Endothelial cell of umbilical vein (primary cell): ENCODE measurements around the gene FOLR3. TPM values are rescaled to one million over a fixed set of nuclear protein-coding genes. Genes with fewer than 3 reads are reported as not detected.
A peak's percentile ranks its signal among the peaks of the same experiment; 100 is the strongest.
"Not testable (repeated sequence)": the region's sequence is repeated elsewhere in the genome, so short reads cannot be mapped to it uniquely, and the experiment has no call there.

Source experiments
- BruUV-seq: library from RNA; stranded (reverse); fragments of 400-500 nt; replicated peaks from 2 replicates; lab custom pipeline; 2021; lab: Mats Ljungman, UMichigan
- CTCF ChIA-PET: fragments of 300-600, 350-600 bp; sonication (Branson Sonifier 250); formaldehyde crosslinking; loops from one replicate; lab custom pipeline; 2021; ENCODE audit warnings: antibody characterized with exemption, inconsistent platforms; lab: Charles Lee
- POLR2A ChIA-PET: fragments of 300-600, 350-600 bp; sonication (Branson Sonifier 250); formaldehyde crosslinking; loops from one replicate; lab custom pipeline; 2021; ENCODE audit warnings: antibody characterized with exemption, inconsistent platforms; lab: Charles Lee
- DNase-seq: peaks from one replicate; pipeline ENCODE4 v3.0.0-alpha.2; 2011; ENCODE audit warnings: low read depth, low spot score
- FAIRE-seq: peaks from 2 replicates; lab custom pipeline; 2011; peaks lifted over from hg19 to GRCh38; lab: Jason Lieb, UNC
- H2AFZ ChIP-seq: 2 replicates; pipeline ENCODE4 v1.6.0; 2012; ENCODE audit warnings: low read depth, low read length, control low read depth, inconsistent platforms
- H3K27ac ChIP-seq: 2 replicates; pipeline ENCODE4 v1.5.1; 2011; ENCODE audit warnings: low read depth, mild to moderate bottlenecking, control low read depth, low read length, moderate library complexity; ENCODE audit not compliant: insufficient read depth
- H3K27me3 ChIP-seq, 2 experiments: 2 replicates each; pipeline versions ENCODE4 v1.6.0 to v1.6.1; 2011; ENCODE audit warnings: low read length in 2 of 2, mixed read lengths in 1 of 2; ENCODE audit not compliant: control insufficient read depth in 2 of 2, insufficient read depth in 2 of 2
- H3K36me3 ChIP-seq, 2 experiments: 2 replicates in 1 of 2; 3 replicates in 1 of 2; pipeline ENCODE4 v1.5.1; 2011; ENCODE audit warnings: low read length in 2 of 2, mild to moderate bottlenecking in 1 of 2, moderate library complexity in 1 of 2; ENCODE audit not compliant: control insufficient read depth in 2 of 2, insufficient read depth in 2 of 2; ENCODE audit errors: extremely low read depth in 1 of 2
- H3K4me1 ChIP-seq: 3 replicates; pipeline ENCODE4 v1.5.1; 2011; ENCODE audit warnings: mild to moderate bottlenecking, low read length; ENCODE audit not compliant: control insufficient read depth, insufficient read depth; ENCODE audit errors: extremely low read depth
- H3K4me2 ChIP-seq: 2 replicates; pipeline ENCODE4 v1.6.1; 2011; ENCODE audit warnings: low read length, control low read depth, mixed read lengths; ENCODE audit not compliant: insufficient read depth
- H3K4me3 ChIP-seq, 3 experiments: fragments of 200-600 bp in 1 of 3; sonication (generic), shearing (Covaris generic) in 1 of 3; replicated peaks in 1 of 3; 2 replicates each; pipeline ENCODE4 v1.5.1; 2011 to 2016; ENCODE audit warnings: control low read depth in 3 of 3, low read length in 3 of 3, mild to moderate bottlenecking in 2 of 3, inconsistent platforms in 1 of 3, low read depth in 1 of 3, moderate library complexity in 1 of 3; ENCODE audit not compliant: insufficient read depth in 1 of 3
- H3K79me2 ChIP-seq: 2 replicates; pipeline ENCODE4 v1.6.0; 2012; ENCODE audit warnings: low read length, inconsistent platforms; ENCODE audit not compliant: control insufficient read depth, insufficient read depth
- H3K9ac ChIP-seq: replicated peaks from 2 replicates; pipeline ENCODE3; 2011; ENCODE audit warnings: low read length, control low read depth; ENCODE audit not compliant: insufficient read depth; ENCODE audit errors: extremely low read depth
- H3K9me1 ChIP-seq: replicated peaks from 3 replicates; pipeline ENCODE4 v1.6.0; 2011; ENCODE audit warnings: mild to moderate bottlenecking, low read length; ENCODE audit not compliant: control insufficient read depth, insufficient read depth; ENCODE audit errors: extremely low read depth
- H3K9me3 ChIP-seq: replicated peaks from 2 replicates; pipeline ENCODE4 v1.5.1; 2012; ENCODE audit warnings: low read length, inconsistent platforms; ENCODE audit not compliant: control insufficient read depth, insufficient read depth
- H4K20me1 ChIP-seq: replicated peaks from 2 replicates; pipeline ENCODE3; 2011; ENCODE audit warnings: mild to moderate bottlenecking, low read length; ENCODE audit not compliant: control insufficient read depth, insufficient read depth; ENCODE audit errors: extremely low read depth
- CTCF ChIP-seq, 2 donors: IDR thresholded peaks; 1 replicate in 1 of 2; 2 replicates in 1 of 2; pipeline ENCODE4 v1.5.1; 2011; ENCODE audit warnings: low read length in 2 of 2, mild to moderate bottlenecking in 2 of 2, moderate library complexity in 2 of 2, control low read depth in 1 of 2, inconsistent platforms in 1 of 2, low read depth in 1 of 2; ENCODE audit not compliant: insufficient read depth in 1 of 2; ENCODE audit errors: extremely low read depth in 1 of 2
- EZH2 ChIP-seq: IDR thresholded peaks from 2 replicates; pipeline ENCODE4 v1.6.1; 2012; ENCODE audit warnings: borderline replicate concordance, low read depth, mild to moderate bottlenecking, moderate library complexity, low read length, inconsistent platforms; ENCODE audit not compliant: severe bottlenecking
- FOS ChIP-seq: IDR thresholded peaks from 2 replicates; pipeline ENCODE4 v1.6.1; 2011; ENCODE audit warnings: mild to moderate bottlenecking, low read length, moderate library complexity, borderline replicate concordance; ENCODE audit not compliant: insufficient read depth
- GATA2 ChIP-seq: IDR thresholded peaks from 2 replicates; pipeline ENCODE4 v1.7.0; 2011; ENCODE audit warnings: low read depth, mild to moderate bottlenecking, moderate library complexity, mixed read lengths, low read length; ENCODE audit not compliant: insufficient read length, insufficient read depth
- JUN ChIP-seq: IDR thresholded peaks from 2 replicates; pipeline ENCODE4 v1.6.1; 2011; ENCODE audit warnings: borderline replicate concordance, low read depth; ENCODE audit not compliant: insufficient read length, insufficient read depth
- MAX ChIP-seq: IDR thresholded peaks from 2 replicates; pipeline ENCODE4 v1.6.1; 2011; ENCODE audit not compliant: insufficient read depth, insufficient read length
- MYC ChIP-seq: IDR thresholded peaks from one replicate; pipeline ENCODE4 v1.6.1; 2011; ENCODE audit warnings: mild to moderate bottlenecking, low read depth, low read length
- POLR2A ChIP-seq: IDR thresholded peaks from 2 replicates; pipeline ENCODE4 v1.6.1; 2012; ENCODE audit warnings: low read depth, mild to moderate bottlenecking, control low read depth, low read length
- POLR2AphosphoS5 ChIP-seq: IDR thresholded peaks from 2 replicates; pipeline ENCODE4 v1.6.1; 2012; ENCODE audit warnings: low read depth, mild to moderate bottlenecking, control low read depth, low read length, moderate library complexity; ENCODE audit not compliant: insufficient read depth
- dilution Hi-C: fragments of 300-500 bp; cut with MboI; formaldehyde crosslinking; loops from one replicate; pipeline ENCODE4 v1.15.0; 2019; ENCODE audit warnings: low sequenced_read_pairs; ENCODE audit not compliant: extremely low pct_ligation_motif_present
- intact Hi-C: fragments of 100-400 bp; cut with micrococcal nuclease; formaldehyde crosslinking; loops from one replicate; pipeline ENCODE4 v1.10.0; 2022
- polyA plus RNA-seq, 4 experiments: library from polyadenylated mRNA; depleted of rRNA in 3 of 4; stranded (reverse) in 3 of 4; unstranded in 1 of 4; fragments of >200 nt; gene quantifications; 2 replicates each; pipeline versions ENCODE4 v1.2.1 to v1.2.3, GENCODE V29; 2011 to 2012; ENCODE audit warnings: missing spikeins in 1 of 4
- total RNA-seq: library from RNA; stranded (reverse); gene quantifications from 2 replicates; pipeline ENCODE4 v1.2.3, GENCODE V29; 2021

FOLR3 gene
- total and polyA plus RNA-seq, 2 donors (not counting 3 experiments of a cell fraction or from before 2014, with no cell fraction given) = not detected

DNA sequence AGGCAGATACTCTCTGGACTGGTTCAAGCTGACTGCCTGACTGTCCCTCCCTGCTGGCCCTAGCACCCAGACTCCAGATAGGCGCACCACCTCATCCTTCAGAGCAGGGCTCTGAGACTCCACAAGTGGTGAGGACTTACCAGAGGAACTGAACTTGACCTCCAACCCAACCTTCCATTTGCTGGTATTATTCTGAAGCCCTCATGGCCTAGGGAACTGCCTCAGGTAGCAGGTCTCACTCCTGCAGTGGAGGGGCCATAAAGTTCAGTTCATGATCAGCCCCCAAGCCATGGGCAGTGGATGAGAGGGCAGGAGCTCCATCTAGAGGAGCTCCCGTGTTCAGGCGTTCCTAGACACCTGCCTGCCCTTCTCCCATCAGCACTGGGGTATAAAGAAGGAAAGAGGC, 46.0 kb downstream of the FOLR3 start:
- H3K4me3 ChIP-seq, dilution Hi-C loops, H3K9ac ChIP-seq, H2AFZ ChIP-seq, BruUV-seq, H3K79me2 ChIP-seq, H4K20me1 ChIP-seq, DNase-seq, H3K36me3 ChIP-seq, H3K27ac ChIP-seq, H3K4me1 ChIP-seq, H3K9me3 ChIP-seq, H3K4me2 ChIP-seq, H3K9me1 ChIP-seq: not testable (repeated sequence)
- CTCF ChIA-PET = interaction anchor here (0.7 to 3.7 kb wide), 4 partner anchors 15 to 156 kb away, joined by 3 to 54 read pairs (median 11); no protein-coding TSS in a partner anchor
- intact Hi-C loops = loop anchor here (1.0 kb wide), 1 partner anchor 38 kb away; no protein-coding TSS in a partner anchor
- H3K27me3 ChIP-seq = peaks cover 11 to 13% of the 10 kb centered on the region in 2 experiments
- peak; percentile 15 for FAIRE-seq
- peak in 1 of 2 donors; percentile 12 for TF ChIP-seq CTCF (IDR thresholded peaks at IDR 0.05; ENCODE audit: extremely low read depth in 1 of 2, insufficient read depth in 1 of 2, low read depth in 1 of 2, low read length in 2 of 2)
- POLR2A ChIA-PET = interaction anchor here (0.6 kb wide), 1 partner anchor 207 kb away, joined by 3 read pairs; no protein-coding TSS in a partner anchor

GRCh38 chr11:72188267-72188666, 52.7 kb downstream of the FOLR3 start:
- ChIA-PET POLR2A (no interaction called here), CTCF (interaction anchor here (1.0 to 1.4 kb wide), 7 partner anchors 9 to 283 kb away, joined by 3 to 5 read pairs (median 4); no protein-coding TSS in a partner anchor)
- H4K20me1 ChIP-seq = no peaks in the 10 kb centered on the region
- H3K27me3 ChIP-seq = peaks cover 0 to 1% of the 10 kb centered on the region in 2 experiments
- TF ChIP-seq MYC = no peak
- TF ChIP-seq MAX = no peak
- no peak for TF ChIP-seq EZH2
- no peak for TF ChIP-seq POLR2AphosphoS5
- TF ChIP-seq FOS = no peak
- no peak for TF ChIP-seq GATA2
- TF ChIP-seq CTCF (IDR thresholded peaks at IDR 0.05; ENCODE audit: extremely low read depth in 1 of 2, insufficient read depth in 1 of 2, low read depth in 1 of 2, low read length in 2 of 2) = no peak
- TF ChIP-seq POLR2A = no peak
- no peak for TF ChIP-seq JUN
- no peak overlapping the region for H3K4me3 ChIP-seq
- no peak overlapping the region for H3K27ac ChIP-seq
- H3K9me3 ChIP-seq = no peaks in the 10 kb centered on the region
- H3K9me1 ChIP-seq = no peaks in the 10 kb centered on the region
- no peak for DNase-seq
- no TSS peak for BruUV-seq
- H3K36me3 ChIP-seq = no peaks in the 10 kb centered on the region
- no peak for FAIRE-seq
- intact Hi-C loops = no loop called here
- no peak overlapping the region for H3K4me2 ChIP-seq
- no peak overlapping the region for H2AFZ ChIP-seq
- H3K4me1 ChIP-seq = no peaks in the 10 kb centered on the region
- H3K9ac ChIP-seq = no peak overlapping the region
- dilution Hi-C loops = no loop called here
- H3K79me2 ChIP-seq = no peaks in the 10 kb centered on the region
